ENCODE data around the gene SLC12A3.

DNA sequence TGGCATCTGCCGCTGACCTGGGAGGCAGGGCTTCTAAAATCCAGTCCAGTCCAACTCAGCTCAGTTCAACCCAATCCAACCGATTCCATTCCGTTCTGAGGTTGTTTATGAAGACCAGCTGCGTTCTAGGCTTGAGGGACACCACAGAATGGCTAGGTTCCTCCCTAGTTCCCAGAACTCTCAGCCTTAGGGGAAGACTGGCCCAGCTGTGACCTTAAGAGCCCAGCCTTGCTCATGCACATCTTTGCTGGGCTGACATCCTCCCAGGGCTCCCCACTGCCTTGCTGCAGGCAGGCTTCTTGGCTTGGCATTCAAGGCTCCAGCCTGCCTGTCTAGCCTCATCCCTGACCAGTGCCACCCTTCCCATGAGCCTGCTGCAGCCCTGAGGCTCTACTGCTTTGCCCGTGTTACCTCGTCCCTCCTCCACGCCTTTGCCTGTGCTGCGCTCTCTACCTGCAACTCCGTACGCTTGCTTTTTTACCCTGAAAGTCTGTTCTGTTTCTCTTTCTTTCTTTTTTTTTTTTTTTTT, 7.9 kb downstream of the SLC12A3 start:
- no peak for TF ChIP-seq CTCF (IDR thresholded peaks at IDR 0.05)
- no peak for TF ChIP-seq POLR2A (IDR thresholded peaks at IDR 0.05)
- TF ChIP-seq EP300 (IDR thresholded peaks at IDR 0.05): no peak

Measured in gastroesophageal sphincter (tissue), 3 donors.